Activated CD8-positive, alpha-beta T cell treated with anti-CD3 and anti-CD28 coated beads for 36 hours (primary cell): ENCODE data around the gene L3MBTL4. TPM values are rescaled to one million over a fixed set of nuclear protein-coding genes. Genes with fewer than 3 reads are reported as not detected.
A peak's percentile ranks its signal among the peaks of the same experiment; 100 is the strongest.

Experiments used
- ATAC-seq: fragments of 200-7000 bp; cut with Tn5 transposase; one replicate; pipeline ENCODE4 v1.10.0; 2021; ENCODE audit warnings: mild to moderate bottlenecking, moderate library complexity
- CTCF ChIA-PET: fragments of 350-600 bp; sonication (Branson Sonifier 250); formaldehyde crosslinking; loops from one replicate; lab custom pipeline; 2021; ENCODE audit warnings: antibody characterized with exemption; lab: Charles Lee
- POLR2A ChIA-PET: fragments of 350-600 bp; sonication (Branson Sonifier 250); formaldehyde crosslinking; loops from one replicate; lab custom pipeline; 2021; ENCODE audit warnings: antibody characterized with exemption; lab: Charles Lee
- DNase-seq: peaks from one replicate; pipeline ENCODE4 v3.0.0-alpha.2; 2020
- H3K27ac Mint-ChIP-seq: one replicate; pipeline ENCODE4 v1.8.0; 2021; ENCODE audit warnings: mild to moderate bottlenecking, mixed read lengths
- H3K27me3 Mint-ChIP-seq: one replicate; pipeline ENCODE4 v1.8.0; 2021; ENCODE audit warnings: mixed read lengths
- H3K36me3 Mint-ChIP-seq: one replicate; pipeline ENCODE4 v1.8.0; 2021; ENCODE audit warnings: low read depth, mixed read lengths
- H3K4me1 Mint-ChIP-seq: one replicate; pipeline ENCODE4 v1.8.0; 2021; ENCODE audit warnings: low read depth, mixed read lengths
- H3K4me3 Mint-ChIP-seq: one replicate; pipeline ENCODE4 v1.8.0; 2021; ENCODE audit warnings: mild to moderate bottlenecking, moderate library complexity, mixed read lengths
- H3K9me3 Mint-ChIP-seq: one replicate; pipeline ENCODE4 v1.8.0; 2021; ENCODE audit warnings: mixed read lengths
- intact Hi-C: fragments of 100-400 bp; cut with micrococcal nuclease; formaldehyde crosslinking; loops from one replicate; pipeline ENCODE4 v1.10.0; 2022
- total RNA-seq, 2 experiments: library from RNA; stranded (reverse); gene quantifications; one replicate each; pipeline ENCODE4 v1.2.3, GENCODE V29; 2021
- TF ChIP-seq, protein P1 (sequence below): fragments of 200-600 bp; IDR thresholded peaks from one replicate; pipeline ENCODE4 v1.8.0; 2022; ENCODE audit warnings: antibody characterized with exemption, mild to moderate bottlenecking

L3MBTL4 gene
- total RNA-seq, 2 experiments from 2014 or later = not detected

DNA sequence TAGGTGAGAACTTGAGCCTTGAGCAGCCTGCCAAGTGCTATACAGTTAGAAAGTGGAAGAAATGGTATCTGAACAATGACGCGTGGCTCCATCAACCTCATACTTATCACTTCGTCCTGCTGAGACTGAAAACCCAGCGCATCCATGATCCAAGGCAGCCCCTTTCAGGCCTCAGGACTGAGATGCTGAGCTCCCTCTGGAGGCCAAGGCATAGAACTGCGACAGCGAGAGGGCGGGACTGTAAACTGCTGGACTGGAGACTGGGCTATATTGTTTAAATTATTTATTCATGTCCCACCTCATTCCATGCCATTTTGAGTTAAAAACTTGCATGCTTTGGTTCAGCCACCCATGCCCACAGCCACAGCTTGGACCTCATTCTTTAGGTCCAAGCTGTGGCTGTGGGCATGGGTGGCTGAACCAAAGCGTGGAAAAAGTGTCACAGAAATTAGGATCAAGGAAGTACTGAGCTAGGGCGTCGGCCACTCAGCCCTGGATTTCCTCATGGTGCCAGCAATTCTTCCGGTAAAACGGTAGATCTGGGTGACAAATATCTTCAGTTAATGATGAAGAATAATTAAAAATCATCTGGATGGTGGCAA lies 195.5 kb downstream of the L3MBTL4 start:
- Mint-ChIP-seq H3K36me3 (no peaks in the 10 kb centered on the region), H3K4me1 (no peaks in the 10 kb centered on the region), H3K27me3 (no peaks in the 10 kb centered on the region), H3K9me3 (no peaks in the 10 kb centered on the region), H3K27ac (no peak overlapping the region), H3K4me3 (no peak overlapping the region)
- POLR2A ChIA-PET = no interaction called here
- TF ChIP-seq, protein P1, sequence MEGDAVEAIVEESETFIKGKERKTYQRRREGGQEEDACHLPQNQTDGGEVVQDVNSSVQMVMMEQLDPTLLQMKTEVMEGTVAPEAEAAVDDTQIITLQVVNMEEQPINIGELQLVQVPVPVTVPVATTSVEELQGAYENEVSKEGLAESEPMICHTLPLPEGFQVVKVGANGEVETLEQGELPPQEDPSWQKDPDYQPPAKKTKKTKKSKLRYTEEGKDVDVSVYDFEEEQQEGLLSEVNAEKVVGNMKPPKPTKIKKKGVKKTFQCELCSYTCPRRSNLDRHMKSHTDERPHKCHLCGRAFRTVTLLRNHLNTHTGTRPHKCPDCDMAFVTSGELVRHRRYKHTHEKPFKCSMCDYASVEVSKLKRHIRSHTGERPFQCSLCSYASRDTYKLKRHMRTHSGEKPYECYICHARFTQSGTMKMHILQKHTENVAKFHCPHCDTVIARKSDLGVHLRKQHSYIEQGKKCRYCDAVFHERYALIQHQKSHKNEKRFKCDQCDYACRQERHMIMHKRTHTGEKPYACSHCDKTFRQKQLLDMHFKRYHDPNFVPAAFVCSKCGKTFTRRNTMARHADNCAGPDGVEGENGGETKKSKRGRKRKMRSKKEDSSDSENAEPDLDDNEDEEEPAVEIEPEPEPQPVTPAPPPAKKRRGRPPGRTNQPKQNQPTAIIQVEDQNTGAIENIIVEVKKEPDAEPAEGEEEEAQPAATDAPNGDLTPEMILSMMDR = no peak
- ATAC-seq (no peak), DNase-seq (peak; percentile 19)
- CTCF ChIA-PET = interaction anchor here (0.8 to 1.6 kb wide), 4 partner anchors 9 to 340 kb away, joined by 3 to 5 read pairs (median 4); no protein-coding TSS in a partner anchor
- intact Hi-C loops = loop anchor here (10.0 kb wide), 2 partner anchors 56 to 334 kb away; no protein-coding TSS in a partner anchor

GRCh38 chr18:6215888-6216287 lies 198.8 kb downstream of the L3MBTL4 start:
- intact Hi-C loops = loop anchor here (10.0 kb wide), 2 partner anchors 59 to 331 kb away; no protein-coding TSS in a partner anchor
- H3K27me3 Mint-ChIP-seq = no peaks in the 10 kb centered on the region
- TF ChIP-seq, protein P1 = no peak
- CTCF ChIA-PET = no interaction called here
- no peak overlapping the region for H3K4me3 Mint-ChIP-seq
- no peaks in the 10 kb centered on the region for H3K36me3 Mint-ChIP-seq
- H3K4me1 Mint-ChIP-seq = no peaks in the 10 kb centered on the region
- H3K9me3 Mint-ChIP-seq = no peaks in the 10 kb centered on the region
- no peak overlapping the region for H3K27ac Mint-ChIP-seq
- DNase-seq (no peak), ATAC-seq (no peak)
- POLR2A ChIA-PET = no interaction called here

GRCh38 chr18:6211174-6211504 lies 203.6 kb downstream of the L3MBTL4 start:
- H3K9me3 Mint-ChIP-seq = no peaks in the 10 kb centered on the region
- TF ChIP-seq, protein P1 = no peak
- ChIA-PET CTCF (no interaction called here), POLR2A (no interaction called here)
- H3K27me3 Mint-ChIP-seq = no peaks in the 10 kb centered on the region
- H3K36me3 Mint-ChIP-seq = no peaks in the 10 kb centered on the region
- intact Hi-C loops = loop anchor here (10.0 kb wide), 2 partner anchors 64 to 326 kb away; no protein-coding TSS in a partner anchor
- no peak overlapping the region for H3K4me3 Mint-ChIP-seq
- no peak for ATAC-seq
- H3K4me1 Mint-ChIP-seq = no peaks in the 10 kb centered on the region
- DNase-seq = no peak
- no peak overlapping the region for H3K27ac Mint-ChIP-seq

DNA sequence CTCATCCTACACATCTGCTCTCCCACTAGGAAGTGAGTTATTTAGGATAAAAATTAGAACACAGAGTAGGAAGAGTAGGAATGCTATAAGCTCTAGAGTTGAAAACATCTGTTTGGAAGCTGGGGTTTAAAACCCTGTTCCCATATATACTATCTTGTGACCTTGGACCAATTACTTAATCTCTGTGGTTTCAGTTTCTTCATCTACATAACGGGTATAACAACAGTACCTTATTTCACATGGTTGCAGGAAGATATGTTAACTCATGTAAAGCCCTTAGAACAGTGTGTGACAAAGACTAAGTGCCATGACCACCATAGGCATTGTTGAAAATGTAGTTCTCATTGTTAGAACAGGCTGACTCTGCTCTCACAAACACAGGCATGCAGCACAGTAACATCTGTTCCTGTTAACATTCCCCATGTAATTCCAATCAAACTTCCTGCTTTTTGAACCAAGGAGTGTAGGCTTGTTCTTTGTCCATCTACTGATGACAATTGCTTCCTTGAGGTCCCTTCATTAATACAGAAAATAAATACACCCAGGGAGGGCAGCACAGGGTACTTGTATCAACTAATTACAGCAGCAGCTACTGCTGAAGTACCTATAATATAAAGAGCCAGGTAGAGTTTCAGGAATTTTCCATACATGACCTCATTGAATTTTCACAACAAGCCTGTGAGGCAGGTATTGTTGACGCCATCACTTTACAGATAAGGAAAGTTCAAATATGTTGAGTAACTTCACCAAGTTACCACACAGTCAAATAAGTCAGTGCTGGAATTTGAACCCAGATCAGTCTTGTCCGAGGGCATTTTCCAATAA lies 204.2 kb downstream of the L3MBTL4 start:
- intact Hi-C loops = loop anchor here (10.0 kb wide), 2 partner anchors 64 to 326 kb away; no protein-coding TSS in a partner anchor
- Mint-ChIP-seq H3K4me3 (no peak overlapping the region), H3K27ac (no peak overlapping the region), H3K4me1 (no peaks in the 10 kb centered on the region), H3K36me3 (no peaks in the 10 kb centered on the region), H3K27me3 (no peaks in the 10 kb centered on the region), H3K9me3 (no peaks in the 10 kb centered on the region)
- DNase-seq (no peak), ATAC-seq (no peak)
- ChIA-PET POLR2A (no interaction called here), CTCF (no interaction called here)
- TF ChIP-seq, protein P1 = no peak

DNA sequence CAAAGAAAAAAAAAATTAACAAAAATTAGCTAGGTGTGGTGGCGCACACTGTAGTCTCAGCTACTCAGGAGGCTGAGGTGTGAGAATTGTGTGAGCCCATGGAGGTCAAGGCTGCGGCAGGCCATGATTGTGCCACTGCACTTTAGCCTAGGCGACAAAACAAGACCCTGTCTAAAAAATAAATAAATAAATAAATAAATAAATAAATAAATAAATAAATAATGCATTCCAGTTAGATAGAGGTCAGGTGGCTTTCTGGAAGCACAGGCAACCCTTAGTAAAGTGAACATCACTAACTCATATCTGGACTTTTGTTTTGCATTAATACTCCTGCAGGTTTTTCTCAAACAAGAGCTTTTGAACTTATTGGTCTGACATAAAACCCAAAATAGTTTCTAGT lies 206.8 kb downstream of the L3MBTL4 start:
- Mint-ChIP-seq H3K9me3 (no peaks in the 10 kb centered on the region), H3K4me3 (no peak overlapping the region), H3K4me1 (no peaks in the 10 kb centered on the region), H3K36me3 (no peaks in the 10 kb centered on the region), H3K27ac (no peak overlapping the region), H3K27me3 (no peaks in the 10 kb centered on the region)
- no peak for DNase-seq
- TF ChIP-seq, protein P1 = no peak
- POLR2A ChIA-PET = no interaction called here
- CTCF ChIA-PET = interaction anchor here (0.6 kb wide), 1 partner anchor 16 kb away, joined by 3 read pairs; no protein-coding TSS in a partner anchor
- intact Hi-C loops = no loop called here
- no peak for ATAC-seq
